Left lung (tissue), 10 donors: Measurements from ENCODE around the gene GPR35. TPM values are rescaled to one million over a fixed set of nuclear protein-coding genes. Genes with fewer than 3 reads are reported as not detected.

ENCODE experiments used
- ATAC-seq: fragments of 200-7000 bp; cut with Tn5 transposase; one replicate; pipeline ENCODE4 v1.9.1; 2020; ENCODE audit warnings: moderate library complexity
- DNase-seq, 4 donors: peaks; one replicate each; pipeline ENCODE4 v3.0.0-alpha.2; 2013 to 2020
- H3K27ac ChIP-seq, 2 donors: fragments of 200-600 bp; sonication (generic) in 1 of 2; one replicate each; pipeline versions ENCODE4 v1.5.0 to v1.8.0; 2020 to 2021
- H3K27me3 ChIP-seq, 2 donors: fragments of 200-600 bp; sonication (generic) in 1 of 2; one replicate each; pipeline versions ENCODE4 v1.5.0 to v1.8.0; 2020 to 2021
- H3K36me3 ChIP-seq, 2 donors: fragments of 200-600 bp; sonication (generic) in 1 of 2; one replicate each; pipeline versions ENCODE4 v1.5.0 to v1.8.0; 2020 to 2021
- H3K4me1 ChIP-seq, 2 donors: fragments of 200-600 bp; one replicate each; pipeline ENCODE4 v1.8.0; 2021
- H3K4me3 ChIP-seq, 2 donors: fragments of 200-600 bp; sonication (generic) in 1 of 2; one replicate each; pipeline versions ENCODE4 v1.5.0 to v1.8.0; 2020 to 2021; ENCODE audit warnings: mild to moderate bottlenecking in 1 of 2
- H3K9me3 ChIP-seq, 2 donors: fragments of 200-600 bp; sonication (generic) in 1 of 2; one replicate each; pipeline versions ENCODE4 v1.5.0 to v1.8.0; 2020 to 2021
- CTCF ChIP-seq, 2 donors: fragments of 200-600 bp; sonication (generic) in 1 of 2; IDR thresholded peaks; one replicate each; pipeline versions ENCODE4 v1.5.0 to v1.8.0; 2021; ENCODE audit warnings: antibody characterized with exemption in 2 of 2
- intact Hi-C, 2 donors: fragments of 100-400 bp; cut with DNase I; formaldehyde crosslinking; loops; one replicate each; pipeline versions ENCODE4 v1.11.2 to v1.14.2; 2022
- polyA plus RNA-seq, 6 donors: library from polyadenylated mRNA; unstranded; fragments of 120-200 nt; gene quantifications; one replicate each; pipeline ENCODE4 v1.2.1, GENCODE V29; 2013; ENCODE audit not compliant: insufficient read length in 6 of 6
- total RNA-seq, 2 donors: library from RNA; stranded (reverse); fragmentation: NEBNext Ultra II Directional; extraction: Animal tissue kit (Norgen Biotek cat#: 25700); gene quantifications; one replicate each; pipeline ENCODE4 v1.2.1, GENCODE V29; 2021
- donor health status: DM: no; HTN: yes; CAD: no.
- donor health status: DM: no; HTN: no; CAD: no.

Gene GPR35
- total and polyA plus RNA-seq, 8 donors, result 1.1 to 6.0 (median 2.7) TPM

DNA sequence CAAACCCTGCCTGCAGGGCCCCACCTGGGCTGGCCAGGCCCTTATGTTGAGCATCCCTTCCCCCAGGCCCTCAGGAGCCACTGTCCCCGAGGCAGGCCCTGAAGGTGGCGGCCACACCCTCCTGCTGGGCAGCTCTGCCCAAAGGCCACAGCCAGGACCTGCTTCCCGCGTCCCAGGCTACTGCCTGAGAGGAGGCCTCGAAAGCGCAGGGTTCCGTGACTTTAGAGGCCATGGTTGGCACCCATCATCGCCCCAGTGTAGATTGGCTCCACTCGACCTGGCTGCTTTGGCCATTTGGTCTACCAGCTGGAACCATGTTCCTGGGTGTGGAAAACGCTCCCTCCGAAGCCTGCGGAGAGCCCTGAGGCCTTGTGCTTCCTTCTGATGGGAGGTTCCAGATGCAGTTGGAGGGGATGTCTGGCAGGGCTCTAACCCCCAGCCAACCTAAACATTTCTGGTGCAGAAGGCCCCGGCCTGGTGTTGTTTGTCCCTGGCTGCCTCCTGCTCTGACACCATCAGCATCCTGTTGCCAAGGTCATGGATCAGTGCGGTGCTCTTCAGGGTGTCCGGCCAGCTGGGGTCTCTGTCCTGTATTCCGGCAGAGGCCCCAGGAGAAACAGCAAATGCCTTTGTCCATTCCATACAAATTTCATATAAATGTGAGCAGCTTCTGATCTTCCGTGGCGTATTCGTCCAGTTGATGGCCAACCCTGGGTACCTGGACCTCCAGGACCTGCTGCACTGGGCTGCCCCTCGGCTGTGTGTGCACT lies 24.0 kb upstream of the GPR35 start:
- no peak for ATAC-seq
- H3K4me3 ChIP-seq, result no peak overlapping the region
- peaks cover 0 to 59% of the 10 kb centered on the region in 2 donors for H3K36me3 ChIP-seq
- DNase-seq, result peak in 2 of 4 donors; percentile 25 to 65
- H3K27me3 ChIP-seq, result no peaks in the 10 kb centered on the region
- H3K27ac ChIP-seq, result no peak overlapping the region
- no peak for TF ChIP-seq CTCF (IDR thresholded peaks at IDR 0.05)
- peaks cover 7 to 14% of the 10 kb centered on the region in 2 donors for H3K4me1 ChIP-seq
- intact Hi-C loops, result no loop called here
- H3K9me3 ChIP-seq, result no peaks in the 10 kb centered on the region

DNA sequence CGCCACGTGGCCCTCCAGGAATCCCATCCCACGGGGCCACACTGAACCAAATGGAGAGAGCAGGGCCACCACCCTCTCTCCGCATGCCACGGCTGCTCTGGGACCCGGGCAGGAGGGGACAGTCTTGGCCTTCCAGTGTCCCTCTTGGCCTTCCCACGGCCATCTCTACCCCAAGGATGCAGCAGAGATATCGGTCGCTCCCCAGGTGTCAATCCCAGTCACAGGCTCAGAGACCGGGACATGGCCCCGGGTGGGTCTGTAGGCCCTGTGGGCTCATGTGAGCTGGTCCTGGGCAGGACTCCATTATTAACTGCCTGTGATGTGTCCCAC lies 23.5 kb upstream of the GPR35 start:
- H3K27me3 ChIP-seq, result no peaks in the 10 kb centered on the region
- intact Hi-C loops, result no loop called here
- H3K4me3 ChIP-seq, result no peak overlapping the region
- H3K36me3 ChIP-seq, result peaks cover 0 to 54% of the 10 kb centered on the region in 2 donors
- no peak for ATAC-seq
- DNase-seq, result peak in 1 of 4 donors; percentile 17
- H3K4me1 ChIP-seq, result peaks cover 7 to 14% of the 10 kb centered on the region in 2 donors
- no peaks in the 10 kb centered on the region for H3K9me3 ChIP-seq
- no peak for TF ChIP-seq CTCF (IDR thresholded peaks at IDR 0.05)
- H3K27ac ChIP-seq, result no peak overlapping the region

- Histone ChIP-seq H3K36me3 (peaks cover 0 to 47% of the 10 kb centered on the region in 2 donors), H3K27me3 (no peaks in the 10 kb centered on the region), H3K4me1 (peaks cover 7 to 14% of the 10 kb centered on the region in 2 donors), H3K4me3 (no peak overlapping the region), H3K9me3 (no peaks in the 10 kb centered on the region), H3K27ac (no peak overlapping the region)
- ATAC-seq (no peak), DNase-seq (peak in 1 of 4 donors; percentile 26)
- intact Hi-C loops, result no loop called here
- TF ChIP-seq CTCF (IDR thresholded peaks at IDR 0.05), result no peak
Measured at GRCh38 chr2:240602266-240603050, 22.8 kb upstream of the GPR35 start.

- H3K4me3 ChIP-seq, result no peak overlapping the region
- no peak for TF ChIP-seq CTCF (IDR thresholded peaks at IDR 0.05)
- no peak overlapping the region for H3K27ac ChIP-seq
- peak in 1 of 4 donors; percentile 25 for DNase-seq
- H3K27me3 ChIP-seq, result no peaks in the 10 kb centered on the region
- no peak for ATAC-seq
- H3K9me3 ChIP-seq, result no peaks in the 10 kb centered on the region
- H3K4me1 ChIP-seq, result peaks cover 7 to 14% of the 10 kb centered on the region in 2 donors
- intact Hi-C loops, result no loop called here
- H3K36me3 ChIP-seq, result peaks cover 0 to 39% of the 10 kb centered on the region in 2 donors
Measured at GRCh38 chr2:240603081-240603835, 22.0 kb upstream of the GPR35 start.
